Lung (tissue), 12 donors: Measurements from ENCODE around the gene RETREG2. TPM values are rescaled to one million over a fixed set of nuclear protein-coding genes. Genes with fewer than 3 reads are reported as not detected.

Experiments used
- ATAC-seq: fragments of 200-7000 bp; cut with Tn5 transposase; one replicate; pipeline ENCODE4 v1.9.1; 2020; ENCODE audit warnings: moderate number of reproducible peaks; ENCODE audit not compliant: insufficient read depth, low FRiP score
- DNase-seq, 3 donors: peaks; one replicate each; pipeline ENCODE4 v3.0.0-alpha.2; 2013 to 2017
- H3K27ac ChIP-seq, 2 donors: one replicate each; pipeline ENCODE4 v1.5.1; 2013; ENCODE audit warnings: mild to moderate bottlenecking in 2 of 2, moderate library complexity in 2 of 2, control low read depth in 1 of 2, inconsistent platforms in 1 of 2, low read depth in 1 of 2, low read length in 1 of 2
- H3K27me3 ChIP-seq, 3 donors: one replicate each; pipeline ENCODE4 v1.5.1; 2013; ENCODE audit warnings: low read length in 2 of 3; ENCODE audit not compliant: control insufficient read depth in 3 of 3, insufficient read depth in 3 of 3
- H3K36me3 ChIP-seq, 4 donors: one replicate each; pipeline ENCODE4 v1.5.1; 2013; ENCODE audit warnings: low read length in 4 of 4, mild to moderate bottlenecking in 1 of 4, moderate library complexity in 1 of 4; ENCODE audit not compliant: control insufficient read depth in 4 of 4, insufficient read depth in 4 of 4
- H3K4me1 ChIP-seq, 5 donors: one replicate each; pipeline ENCODE4 v1.5.1; 2013; ENCODE audit warnings: low read length in 5 of 5, mild to moderate bottlenecking in 2 of 5, moderate library complexity in 1 of 5; ENCODE audit not compliant: control insufficient read depth in 5 of 5, insufficient read depth in 5 of 5
- H3K4me3 ChIP-seq: one replicate; pipeline ENCODE4 v1.5.1; 2013; ENCODE audit warnings: mild to moderate bottlenecking, control low read depth, moderate library complexity
- H3K9ac ChIP-seq, 2 donors: one replicate each; pipeline ENCODE4 v1.5.1; 2013; ENCODE audit warnings: low read length in 2 of 2, control low read depth in 1 of 2; ENCODE audit not compliant: insufficient read depth in 1 of 2
- H3K9me3 ChIP-seq, 4 donors: one replicate each; pipeline ENCODE4 v1.5.1; 2013; ENCODE audit warnings: low read length in 3 of 4, mild to moderate bottlenecking in 1 of 4, moderate library complexity in 1 of 4; ENCODE audit not compliant: control insufficient read depth in 4 of 4, insufficient read depth in 3 of 4
- WGBS, 2 donors: extraction: QIAGEN DNeasy Blood & Tissue Kit; methylation state at CpG; one replicate each; pipeline ENCODE4 v1.1.7; 2013; 5-methylcytosine and 5-hydroxymethylcytosine counted together
- polyA plus RNA-seq, 2 donors: library from polyadenylated mRNA; stranded (reverse); fragments of 200-250 nt; gene quantifications; one replicate each; pipeline ENCODE4 v1.2.1, GENCODE V29; 2013
- total RNA-seq, 2 donors: library from RNA; depleted of rRNA in 1 of 2; stranded (reverse); fragments of >200 nt in 1 of 2; gene quantifications; one replicate each; pipeline ENCODE4 v1.2.1, GENCODE V29; 2014 to 2021
- TF ChIP-seq, protein P1 (sequence below): IDR thresholded peaks from 2 replicates; pipeline ENCODE4 v1.5.1; 2012; ENCODE audit warnings: mild to moderate bottlenecking; ENCODE audit errors: control extremely low read depth, extremely low read depth
- donor health status: control.
- donor health status: control.
- donor health status: Bipolar disorder and iron deficiency.
- donor health status: healthy.
- donor health status: DM: yes; HTN: yes; CAD: no.

RETREG2 gene
- total and polyA plus RNA-seq, 4 donors, result 42.1 to 80.6 (median 51.7) TPM

DNA sequence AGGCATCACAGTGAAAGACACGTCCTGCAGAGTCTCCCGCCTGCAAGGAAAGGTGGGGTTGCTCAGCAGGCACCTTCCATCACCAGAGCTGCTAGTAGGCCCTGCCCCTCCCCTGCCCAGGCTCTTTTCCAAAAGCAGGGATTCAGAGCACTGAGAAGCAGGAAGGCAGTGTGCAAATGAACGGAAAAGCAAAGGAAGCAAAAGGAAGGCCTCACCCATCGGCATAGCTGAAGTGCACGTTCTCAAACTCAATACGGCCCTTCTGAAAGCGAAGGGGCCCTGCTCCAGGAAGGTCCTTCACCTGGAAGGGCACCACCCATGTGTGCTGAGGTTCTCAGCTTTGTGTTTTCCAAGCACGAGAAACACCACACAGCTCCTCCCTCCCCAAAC lies 34.9 kb downstream of the RETREG2 start:
- Histone ChIP-seq H3K4me3 (no peak overlapping the region), H3K36me3 (peaks cover 4 to 51% (median 37%) of the 10 kb centered on the region in 4 donors), H3K9ac (no peak overlapping the region), H3K9me3 (no peaks in the 10 kb centered on the region), H3K27ac (no peak overlapping the region), H3K27me3 (no peaks in the 10 kb centered on the region), H3K4me1 (peaks cover 0 to 15% (median 7%) of the 10 kb centered on the region in 5 donors)
- TF ChIP-seq, protein P1, sequence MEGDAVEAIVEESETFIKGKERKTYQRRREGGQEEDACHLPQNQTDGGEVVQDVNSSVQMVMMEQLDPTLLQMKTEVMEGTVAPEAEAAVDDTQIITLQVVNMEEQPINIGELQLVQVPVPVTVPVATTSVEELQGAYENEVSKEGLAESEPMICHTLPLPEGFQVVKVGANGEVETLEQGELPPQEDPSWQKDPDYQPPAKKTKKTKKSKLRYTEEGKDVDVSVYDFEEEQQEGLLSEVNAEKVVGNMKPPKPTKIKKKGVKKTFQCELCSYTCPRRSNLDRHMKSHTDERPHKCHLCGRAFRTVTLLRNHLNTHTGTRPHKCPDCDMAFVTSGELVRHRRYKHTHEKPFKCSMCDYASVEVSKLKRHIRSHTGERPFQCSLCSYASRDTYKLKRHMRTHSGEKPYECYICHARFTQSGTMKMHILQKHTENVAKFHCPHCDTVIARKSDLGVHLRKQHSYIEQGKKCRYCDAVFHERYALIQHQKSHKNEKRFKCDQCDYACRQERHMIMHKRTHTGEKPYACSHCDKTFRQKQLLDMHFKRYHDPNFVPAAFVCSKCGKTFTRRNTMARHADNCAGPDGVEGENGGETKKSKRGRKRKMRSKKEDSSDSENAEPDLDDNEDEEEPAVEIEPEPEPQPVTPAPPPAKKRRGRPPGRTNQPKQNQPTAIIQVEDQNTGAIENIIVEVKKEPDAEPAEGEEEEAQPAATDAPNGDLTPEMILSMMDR, result no peak
- WGBS, 2 donors, result 75 to 83% methylated on average over 8 of the region's 8 CpGs
- no peak for ATAC-seq
- DNase-seq, result no peak

DNA sequence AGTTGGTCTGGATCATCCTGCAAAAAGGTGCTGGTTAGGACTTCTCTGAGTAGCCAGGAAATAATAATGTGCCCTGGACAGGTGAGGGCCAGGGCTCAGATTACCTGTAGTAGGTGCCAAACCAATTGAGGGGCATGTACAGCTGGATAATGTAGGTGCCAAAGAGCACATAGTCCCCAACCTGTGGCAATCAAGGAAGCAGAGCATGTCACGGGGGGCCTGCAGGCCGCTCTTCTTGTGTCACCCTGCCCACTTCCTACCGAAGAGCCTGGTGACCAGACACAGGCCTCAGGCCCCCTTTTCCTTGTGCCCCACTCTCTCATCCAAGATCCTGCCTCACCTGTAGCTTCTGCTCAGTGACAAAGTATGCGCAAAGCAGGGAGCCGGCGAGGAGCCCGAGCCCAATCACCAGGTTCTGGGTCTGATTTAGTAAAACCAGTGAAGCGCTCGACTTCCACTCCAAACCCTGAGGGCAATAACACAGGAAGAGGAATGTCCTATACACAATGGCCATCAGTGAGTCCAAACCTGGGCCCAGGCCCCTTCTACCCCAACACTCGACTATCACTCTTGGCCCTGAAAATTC lies 35.5 kb downstream of the RETREG2 start:
- Histone ChIP-seq H3K27ac (no peak overlapping the region), H3K9ac (no peak overlapping the region), H3K9me3 (no peaks in the 10 kb centered on the region), H3K36me3 (peaks cover 4 to 45% (median 34%) of the 10 kb centered on the region in 4 donors), H3K4me3 (no peak overlapping the region), H3K4me1 (peaks cover 0 to 15% (median 5%) of the 10 kb centered on the region in 5 donors), H3K27me3 (no peaks in the 10 kb centered on the region)
- no peak for ATAC-seq
- DNase-seq, result no peak
- 81 to 96% methylated on average over 10 of the region's 10 CpGs for WGBS, 2 donors
- TF ChIP-seq, protein P1, result no peak

DNA sequence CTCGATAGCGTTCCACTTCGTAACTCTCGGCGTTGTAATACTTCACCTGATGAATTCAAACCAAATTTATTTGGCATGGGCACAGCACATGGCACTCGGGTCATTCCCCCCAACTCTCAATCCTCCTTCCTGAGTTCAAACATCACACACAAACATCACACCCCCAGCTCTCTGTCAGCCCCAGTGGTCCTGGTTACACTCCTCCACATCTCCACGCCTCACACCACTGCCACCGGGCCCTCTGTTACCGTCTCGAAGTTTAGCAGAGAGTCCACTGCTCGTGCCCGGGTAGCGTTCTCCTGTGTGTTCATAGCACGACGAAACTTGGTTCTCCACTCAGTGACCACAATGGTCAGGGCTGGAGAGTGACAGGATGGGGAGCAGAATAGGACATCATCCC lies 36.1 kb downstream of the RETREG2 start:
- Histone ChIP-seq H3K36me3 (peaks cover 4 to 41% (median 28%) of the 10 kb centered on the region in 4 donors), H3K27ac (no peak overlapping the region), H3K9me3 (no peaks in the 10 kb centered on the region), H3K4me3 (no peak overlapping the region), H3K9ac (no peak overlapping the region), H3K4me1 (peaks cover 0 to 16% (median 5%) of the 10 kb centered on the region in 5 donors), H3K27me3 (no peaks in the 10 kb centered on the region)
- DNase-seq (no peak), ATAC-seq (no peak)
- TF ChIP-seq, protein P1, result no peak
- 96 to 97% methylated on average over 15 of the region's 15 CpGs for WGBS, 2 donors

DNA sequence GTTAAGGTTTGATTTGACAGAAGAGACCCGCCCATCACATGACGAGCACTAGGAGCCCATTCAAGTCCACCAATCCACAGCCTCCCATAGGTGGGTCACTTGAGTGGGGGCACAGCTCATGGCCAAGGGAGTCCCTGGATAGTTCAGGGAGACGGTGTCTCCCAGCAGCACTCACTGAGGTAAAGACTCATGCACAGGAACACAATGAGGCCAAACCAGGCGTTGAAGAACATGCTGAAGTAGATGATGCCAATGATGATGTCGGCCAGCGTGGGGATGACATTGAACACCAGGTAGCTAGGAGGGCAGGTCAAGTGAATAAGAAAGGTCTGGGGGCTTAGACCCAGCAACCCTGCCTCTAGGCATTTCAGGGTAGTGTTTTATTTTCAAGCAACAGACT lies 36.7 kb downstream of the RETREG2 start:
- Histone ChIP-seq H3K36me3 (peaks cover 4 to 40% (median 28%) of the 10 kb centered on the region in 4 donors), H3K27me3 (no peaks in the 10 kb centered on the region), H3K4me3 (no peak overlapping the region), H3K4me1 (peaks cover 0 to 22% (median 11%) of the 10 kb centered on the region in 5 donors), H3K9ac (no peak overlapping the region), H3K9me3 (no peaks in the 10 kb centered on the region), H3K27ac (no peak overlapping the region)
- ATAC-seq (no peak), DNase-seq (no peak)
- TF ChIP-seq, protein P1, result no peak
- 92 to 98% methylated on average over 6 of the region's 6 CpGs for WGBS, 2 donors
